ENCODE data around the gene ASB15.

Gene ASB15

DNA sequence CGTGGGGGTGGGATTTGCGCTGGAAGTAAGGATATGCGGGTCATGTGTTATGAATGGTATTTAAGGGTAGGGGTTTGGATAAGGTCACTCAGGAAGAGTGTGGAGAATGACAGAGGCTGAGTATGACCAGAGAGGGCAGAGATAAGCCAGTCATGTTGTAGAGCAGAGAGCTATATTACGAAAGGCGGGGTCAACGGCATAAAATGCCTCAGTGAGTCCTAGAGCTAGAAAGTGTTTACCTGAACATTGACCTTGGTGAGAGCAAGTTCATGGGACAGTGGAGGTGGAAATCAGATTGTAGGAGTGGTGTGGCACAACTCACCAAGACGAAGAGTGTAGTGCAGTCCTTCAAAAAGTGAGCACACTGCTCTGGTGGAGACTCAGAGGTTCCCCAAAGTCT, 67.9 kb downstream of the ASB15 start:
- DNase-seq = no peak

DNA sequence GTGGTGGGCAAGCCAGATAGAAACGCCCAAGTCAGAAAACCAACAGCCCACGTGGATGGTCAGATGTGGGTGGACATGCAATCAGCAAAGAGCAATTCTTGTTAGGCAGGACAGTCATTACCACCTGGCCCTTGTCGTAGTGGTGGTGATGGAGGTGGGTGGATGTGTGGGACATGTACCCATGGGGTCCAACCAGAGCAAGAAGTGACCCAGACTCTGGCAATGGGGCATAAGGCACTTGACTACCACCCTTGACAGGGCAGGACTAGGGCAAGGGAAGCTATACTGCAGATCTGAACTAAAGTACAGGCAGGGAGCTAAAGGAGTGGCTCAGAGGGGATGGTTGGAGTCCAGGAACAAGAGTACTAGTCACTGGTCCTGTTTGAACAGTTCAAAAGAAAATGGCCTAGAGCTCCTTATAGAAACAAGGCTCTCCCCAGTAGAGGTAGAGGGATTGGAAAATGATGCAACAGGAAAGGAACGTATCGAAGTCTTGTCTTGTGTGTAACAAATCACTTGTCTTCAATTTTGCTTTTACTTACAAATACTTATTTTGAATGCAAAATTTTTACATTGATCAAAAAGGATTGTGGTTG, 71.6 kb downstream of the ASB15 start:
- no peak for DNase-seq

DNA sequence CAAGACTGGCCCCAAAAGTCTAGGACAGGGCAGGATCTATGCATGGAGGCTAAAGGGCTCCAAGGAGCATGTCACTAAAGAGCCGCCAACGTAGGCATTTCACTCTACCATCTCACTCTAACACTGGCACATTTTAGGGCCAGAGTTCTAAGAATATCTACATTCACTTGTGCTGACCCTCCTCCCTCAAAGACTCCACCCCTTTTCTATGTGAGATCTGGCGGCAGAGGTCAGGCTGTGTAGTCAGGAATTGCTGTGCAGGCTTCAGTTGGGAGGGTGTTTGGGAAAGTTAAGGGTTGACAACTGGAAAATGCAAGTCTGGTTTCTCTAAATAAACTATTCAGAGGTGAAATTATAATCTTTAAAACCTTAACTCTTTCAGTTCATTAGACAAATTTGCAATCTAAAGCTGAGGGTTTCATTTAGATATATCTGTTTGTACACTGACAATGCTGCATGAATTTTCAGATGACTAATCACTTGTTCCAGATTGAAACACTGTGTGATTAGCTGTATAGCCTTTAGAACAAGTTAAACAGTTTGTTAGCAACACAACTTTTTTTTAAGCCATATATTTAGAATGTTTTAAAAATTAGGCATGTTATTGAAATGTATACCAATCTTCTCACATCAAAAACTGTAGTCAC, 72.3 kb downstream of the ASB15 start:
- DNase-seq = no peak

DNA sequence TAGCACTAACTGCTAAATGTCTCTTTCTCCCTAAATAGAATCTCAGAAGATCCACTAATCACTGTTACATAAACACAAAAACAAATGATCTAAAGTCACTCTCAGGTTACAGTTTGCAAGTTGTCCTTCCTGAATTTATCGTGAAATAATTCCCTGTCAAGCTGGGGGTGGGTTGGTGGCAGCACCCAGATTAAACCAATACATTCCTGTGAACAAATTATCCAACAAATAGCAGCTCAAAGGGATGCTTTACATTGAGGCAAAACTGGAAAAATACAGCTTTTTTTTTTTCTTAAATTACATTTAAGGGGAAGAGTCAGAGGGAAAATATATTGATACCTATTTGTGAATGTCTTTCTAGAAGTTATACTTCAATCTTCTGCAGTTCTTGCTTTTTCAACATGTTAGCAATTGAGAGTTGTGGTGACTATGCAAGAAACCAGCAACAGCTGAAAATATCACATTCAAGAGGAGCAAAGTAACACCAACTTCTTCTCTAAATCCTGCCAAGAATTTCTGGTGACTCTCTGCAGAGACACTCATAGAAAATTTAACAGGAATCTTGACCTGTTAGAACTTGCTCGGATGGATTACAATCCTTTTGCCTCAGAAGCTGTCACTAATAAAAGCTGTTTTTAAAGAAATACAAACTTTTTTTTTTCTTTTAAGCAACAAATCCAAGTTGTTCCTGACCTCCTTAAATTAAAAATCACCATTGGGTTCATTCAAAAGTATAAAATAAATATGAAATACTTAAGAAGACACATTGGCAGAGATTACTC, 73.0 kb downstream of the ASB15 start:
- no peak for DNase-seq

DNA sequence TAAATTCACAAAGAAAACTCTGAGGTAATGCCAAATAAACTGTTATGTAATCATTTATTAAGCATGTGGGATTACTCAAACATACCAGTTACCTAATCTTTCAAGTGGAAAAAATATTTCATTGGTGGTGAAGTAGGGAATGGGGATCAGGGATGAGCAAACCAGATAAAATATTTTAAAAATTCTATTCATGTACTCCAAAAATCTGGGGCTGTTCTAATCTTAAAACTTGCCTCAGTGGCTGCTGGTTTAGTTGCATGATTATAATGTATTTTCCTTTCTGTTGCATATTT, 73.5 kb downstream of the ASB15 start:
- DNase-seq = no peak

GRCh38 chr7:123677061-123677715, 75.6 kb downstream of the ASB15 start:
- DNase-seq = no peak

GRCh38 chr7:123679614-123680013, 78.0 kb downstream of the ASB15 start:
- no peak for DNase-seq

- DNase-seq = no peak
These were observed 79.0 kb downstream of the ASB15 start for GRCh38 chr7:123680580-123680979.

GRCh38 chr7:123681561-123681960, 79.9 kb downstream of the ASB15 start:
- no peak for DNase-seq

DNA sequence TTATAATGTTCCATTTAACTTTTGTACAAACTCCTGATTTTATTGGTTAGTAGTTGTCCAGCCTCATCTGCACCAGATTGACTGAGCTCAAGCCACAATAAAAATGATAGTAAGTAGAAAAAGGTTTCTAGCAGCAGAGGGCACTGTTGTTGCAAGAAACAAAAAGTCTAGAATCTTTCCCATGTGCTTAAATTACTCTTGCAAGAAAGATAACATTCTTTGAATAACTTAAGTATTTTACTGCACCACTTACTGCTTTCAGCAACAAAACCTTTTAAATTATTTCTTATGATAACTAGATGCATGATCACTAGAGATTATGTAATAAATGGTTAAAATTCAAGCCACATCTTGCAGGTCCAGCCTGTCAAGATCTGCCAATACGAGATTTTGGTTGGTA, 81.1 kb downstream of the ASB15 start:
- no peak for DNase-seq

- no peak for DNase-seq
These were observed 85.5 kb downstream of the ASB15 start for GRCh38 chr7:123687161-123687560.

DNA sequence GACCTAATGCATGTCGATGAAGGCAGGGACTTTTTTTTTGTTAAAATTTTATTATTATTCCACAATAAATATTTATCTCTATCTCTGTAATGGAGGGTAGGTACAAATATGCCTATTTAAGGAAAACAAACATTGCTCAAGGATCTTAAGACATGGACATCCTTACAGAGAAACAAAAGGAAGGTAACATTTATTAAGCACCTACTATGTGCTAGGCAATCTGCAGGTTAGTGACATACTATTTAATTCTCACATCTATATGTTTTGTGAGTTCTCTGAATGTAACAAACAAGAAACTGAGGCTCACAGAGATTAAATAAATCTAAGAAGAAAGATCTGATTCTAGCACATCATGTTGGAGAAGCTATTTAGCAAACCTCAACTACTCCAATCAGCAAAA, 86.1 kb downstream of the ASB15 start:
- DNase-seq = no peak
